OCI-LY7 (cell line): ENCODE results near the gene BCL10. TPM values are rescaled to one million over a fixed set of nuclear protein-coding genes. Genes with fewer than 3 reads are reported as not detected.

ENCODE experiments used
- BruUV-seq: library from RNA; stranded (reverse); fragments of 400-500 nt; replicated peaks from 2 replicates; lab custom pipeline; 2021; lab: Mats Ljungman, UMichigan
- CTCF ChIA-PET: fragments of 300-600 bp; sonication (Branson Sonifier 250); formaldehyde crosslinking; loops from one replicate; lab custom pipeline; 2022; ENCODE audit warnings: antibody characterized with exemption; ENCODE audit not compliant: unreplicated experiment; lab: Charles Lee
- POLR2A ChIA-PET: fragments of 300-600 bp; sonication (Branson Sonifier 250); formaldehyde crosslinking; loops from one replicate; lab custom pipeline; 2022; ENCODE audit warnings: antibody characterized with exemption; lab: Charles Lee
- DNase-seq: peaks from one replicate; pipeline ENCODE4 v3.0.0-alpha.2; 2015; ENCODE audit warnings: low spot score
- H2AFZ ChIP-seq: fragments of 200-600 bp; sonication (generic), shearing (Covaris generic); 2 replicates; pipeline ENCODE4 v1.6.1; 2014; ENCODE audit warnings: mild to moderate bottlenecking, antibody characterized with exemption, low read length, moderate library complexity
- H3K27ac ChIP-seq: fragments of 200-600 bp; sonication (generic); 2 replicates; pipeline ENCODE4 v1.5.1; 2014; ENCODE audit warnings: mixed run types, low read depth, mild to moderate bottlenecking, moderate library complexity, low read length, inconsistent platforms; ENCODE audit not compliant: poor library complexity, severe bottlenecking
- H3K36me3 ChIP-seq: fragments of 200-600 bp; sonication (generic); 2 replicates; pipeline ENCODE4 v1.6.1; 2014; ENCODE audit warnings: mild to moderate bottlenecking, antibody characterized with exemption, low read length, moderate library complexity, mixed read lengths; ENCODE audit not compliant: insufficient read depth
- H3K4me1 ChIP-seq: fragments of 200-600 bp; sonication (generic); 2 replicates; pipeline ENCODE4 v1.5.1; 2014; ENCODE audit warnings: mild to moderate bottlenecking, low read length; ENCODE audit not compliant: insufficient read depth, poor library complexity, severe bottlenecking
- H3K4me2 ChIP-seq: fragments of 200-600 bp; sonication (generic); 2 replicates; pipeline ENCODE4 v1.6.1; 2014; ENCODE audit warnings: mild to moderate bottlenecking, low read length
- H3K4me3 ChIP-seq: fragments of 200-600 bp; sonication (generic); 2 replicates; pipeline ENCODE4 v1.5.1; 2014; ENCODE audit warnings: mild to moderate bottlenecking, low read depth, low read length; ENCODE audit not compliant: poor library complexity, severe bottlenecking
- H3K79me2 ChIP-seq: fragments of 200-600 bp; sonication (generic); 2 replicates; pipeline ENCODE4 v1.6.1; 2016; ENCODE audit warnings: low read depth, mild to moderate bottlenecking, low read length, moderate library complexity, mixed read lengths; ENCODE audit not compliant: insufficient read depth
- H3K9me2 ChIP-seq: fragments of 200-600 bp; sonication (generic); 2 replicates; pipeline ENCODE4 v1.6.1; 2016; ENCODE audit warnings: mild to moderate bottlenecking, low read length, mixed read lengths; ENCODE audit not compliant: insufficient read depth
- H3K9me3 ChIP-seq: fragments of 200-600 bp; sonication (generic); 2 replicates; pipeline ENCODE4 v1.6.1; 2014; ENCODE audit warnings: mild to moderate bottlenecking, mixed run types, low read length, mixed read lengths
- H4K20me1 ChIP-seq: fragments of 200-600 bp; sonication (generic); 2 replicates; pipeline ENCODE4 v1.6.1; 2014; ENCODE audit warnings: mild to moderate bottlenecking, antibody characterized with exemption, low read length, moderate library complexity, mixed read lengths; ENCODE audit not compliant: insufficient read depth
- EZH2phosphoT487 ChIP-seq: fragments of 200-600 bp; sonication (generic); IDR thresholded peaks from 2 replicates; pipeline ENCODE4 v1.6.1; 2018; ENCODE audit warnings: low read depth, borderline replicate concordance, mild to moderate bottlenecking, mixed run types, antibody characterized with exemption, low read length, moderate library complexity, mixed read lengths
- intact Hi-C: fragments of 100-400 bp; cut with micrococcal nuclease; formaldehyde crosslinking; loops from one replicate; pipeline ENCODE4 v1.10.0; 2022; ENCODE audit not compliant: unreplicated experiment
- total RNA-seq, 2 experiments: library from RNA; depleted of rRNA in 1 of 2; stranded (reverse); fragments of >200 nt in 1 of 2; shearing (Covaris generic) in 1 of 2; gene quantifications; 2 replicates each; pipeline ENCODE4 v1.2.3, GENCODE V29; 2014 to 2022
- TF ChIP-seq, protein P1 (sequence below): fragments of 200-600 bp; sonication (generic); conservative IDR thresholded peaks from 2 replicates; pipeline ENCODE4 v1.5.1; 2014; ENCODE audit warnings: mild to moderate bottlenecking, antibody characterized with exemption, low read length, moderate library complexity, mixed read lengths

BCL10 gene
- total RNA-seq, 2 experiments from 2014 or later = 17.4 to 29.0 TPM

DNA sequence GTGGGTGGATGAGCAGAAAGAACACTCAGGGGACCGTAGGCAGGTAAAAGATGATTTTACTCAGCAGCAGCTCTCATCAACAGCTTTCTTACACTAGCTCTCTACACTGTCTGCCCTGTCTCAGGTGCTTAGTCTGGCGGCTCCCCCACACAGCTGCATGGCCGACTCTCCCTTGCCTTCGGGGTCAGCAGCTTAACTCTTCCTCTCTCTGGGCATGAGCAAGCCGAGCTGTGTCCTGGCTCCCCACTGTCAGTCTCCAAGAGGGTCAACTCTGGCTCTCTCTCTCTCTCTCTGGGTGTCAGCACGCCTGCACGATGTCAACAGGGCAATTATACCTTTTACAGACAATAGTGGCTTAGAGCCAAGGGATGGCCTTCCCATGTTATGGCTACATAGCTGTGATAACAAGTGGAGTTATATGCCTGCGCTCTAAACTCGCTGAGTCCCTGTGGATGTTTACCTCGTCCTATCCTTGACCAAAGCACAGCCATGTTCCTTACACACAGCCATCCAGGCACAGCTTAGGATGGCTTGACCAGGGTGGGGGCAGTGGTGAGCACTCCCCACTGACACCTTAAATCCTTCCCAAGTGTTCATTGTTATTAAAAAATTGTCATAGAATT, 3.1 kb upstream of the BCL10 start:
- Histone ChIP-seq H4K20me1 (peaks cover 10% of the 10 kb centered on the region), H3K4me3 (no peak overlapping the region), H2AFZ (no peak overlapping the region; the same call in 1 of the 2 replicates), H3K9me3 (0 out of 2 replicates have a peak, but pooled peaks cover 6% of the 10 kb centered on the region), H3K79me2 (peaks cover 15% of the 10 kb centered on the region), H3K9me2 (no peaks in the 10 kb centered on the region), H3K4me2 (no peak overlapping the region), H3K36me3 (peaks cover 1% of the 10 kb centered on the region; the same call in 1 of the 2 replicates), H3K4me1 (peaks cover 15% of the 10 kb centered on the region), H3K27ac (no peak overlapping the region)
- no TSS peak for BruUV-seq
- DNase-seq = peak; percentile 22
- no peak for TF ChIP-seq EZH2phosphoT487
- TF ChIP-seq, protein P1, sequence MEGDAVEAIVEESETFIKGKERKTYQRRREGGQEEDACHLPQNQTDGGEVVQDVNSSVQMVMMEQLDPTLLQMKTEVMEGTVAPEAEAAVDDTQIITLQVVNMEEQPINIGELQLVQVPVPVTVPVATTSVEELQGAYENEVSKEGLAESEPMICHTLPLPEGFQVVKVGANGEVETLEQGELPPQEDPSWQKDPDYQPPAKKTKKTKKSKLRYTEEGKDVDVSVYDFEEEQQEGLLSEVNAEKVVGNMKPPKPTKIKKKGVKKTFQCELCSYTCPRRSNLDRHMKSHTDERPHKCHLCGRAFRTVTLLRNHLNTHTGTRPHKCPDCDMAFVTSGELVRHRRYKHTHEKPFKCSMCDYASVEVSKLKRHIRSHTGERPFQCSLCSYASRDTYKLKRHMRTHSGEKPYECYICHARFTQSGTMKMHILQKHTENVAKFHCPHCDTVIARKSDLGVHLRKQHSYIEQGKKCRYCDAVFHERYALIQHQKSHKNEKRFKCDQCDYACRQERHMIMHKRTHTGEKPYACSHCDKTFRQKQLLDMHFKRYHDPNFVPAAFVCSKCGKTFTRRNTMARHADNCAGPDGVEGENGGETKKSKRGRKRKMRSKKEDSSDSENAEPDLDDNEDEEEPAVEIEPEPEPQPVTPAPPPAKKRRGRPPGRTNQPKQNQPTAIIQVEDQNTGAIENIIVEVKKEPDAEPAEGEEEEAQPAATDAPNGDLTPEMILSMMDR = no peak
- ChIA-PET CTCF (no interaction called here), POLR2A (interaction anchor here (0.7 kb wide), 1 partner anchor 284 kb away, joined by 3 read pairs; no protein-coding TSS in a partner anchor)
- intact Hi-C loops = loop anchor here (5.0 to 10.0 kb wide), 4 partner anchors 282 to 977 kb away; partner anchors contain the start of genes MCOLN2, SAMD13 and SSX2IP

DNA sequence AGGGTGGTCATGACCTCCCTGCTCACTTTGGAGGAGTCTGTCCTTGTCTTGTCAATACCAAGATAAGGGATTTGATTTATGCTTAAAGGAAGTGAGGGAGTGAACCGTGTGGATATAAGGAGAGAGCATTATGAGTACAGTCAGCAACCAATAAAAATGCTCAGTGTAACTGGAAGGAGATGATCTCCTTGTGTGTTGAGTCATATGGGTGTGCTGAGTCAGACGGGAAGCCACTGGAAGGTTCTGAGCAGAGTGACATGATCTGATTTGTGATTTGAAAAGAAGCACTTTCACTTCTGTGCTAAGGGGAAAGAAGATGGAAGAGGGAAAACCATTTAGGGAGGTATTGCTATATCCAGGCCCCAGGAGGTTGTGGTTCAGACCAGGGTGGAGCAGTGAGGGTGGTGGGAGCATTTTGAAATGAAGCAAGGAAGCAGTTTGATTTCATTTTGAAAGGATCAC, 2.5 kb upstream of the BCL10 start:
- peak overlapping the region; percentile 9; the same call in 1 of the 2 replicates for H2AFZ ChIP-seq

More for the DNA sequence above, 2.5 kb upstream of the BCL10 start:
- peaks cover 22% of the 10 kb centered on the region for H3K79me2 ChIP-seq
- H3K4me3 ChIP-seq = no peak overlapping the region
- H3K9me3 ChIP-seq = 0 out of 2 replicates have a peak, but pooled peaks cover 6% of the 10 kb centered on the region
- H3K27ac ChIP-seq = no peak overlapping the region
- H3K4me1 ChIP-seq = peaks cover 21% of the 10 kb centered on the region
- no TSS peak for BruUV-seq
- ChIA-PET CTCF (no interaction called here), POLR2A (interaction anchor here (1.4 kb wide), 1 partner anchor 11 kb away, joined by 10 read pairs; no protein-coding TSS in a partner anchor)
- peaks cover 8% of the 10 kb centered on the region; the same call in 1 of the 2 replicates for H3K36me3 ChIP-seq
- intact Hi-C loops = loop anchor here (5.0 to 10.0 kb wide), 4 partner anchors 282 to 977 kb away; partner anchors contain the start of genes MCOLN2, SAMD13 and SSX2IP
- H3K4me2 ChIP-seq = no peak overlapping the region
- TF ChIP-seq, protein P1 = no peak
- TF ChIP-seq EZH2phosphoT487 = no peak
- peaks cover 16% of the 10 kb centered on the region for H4K20me1 ChIP-seq
- DNase-seq = no peak
- no peaks in the 10 kb centered on the region for H3K9me2 ChIP-seq
